Thyroid gland (tissue), 4 donors: ENCODE measurements around the gene KRTAP5-8.

Experiments used
- CTCF ChIP-seq, 6 experiments: fragments of 200-600 bp in 3 of 6; fragments of 450-650 bp in 3 of 6; sonication (generic) in 3 of 6; IDR thresholded peaks; one replicate each; pipeline ENCODE4 v1.5.1; 2016 to 2019; ENCODE audit warnings: antibody characterized with exemption in 6 of 6, mild to moderate bottlenecking in 2 of 6, inconsistent platforms in 1 of 6, moderate library complexity in 1 of 6
- POLR2A ChIP-seq, 2 donors: fragments of 450-650 bp; IDR thresholded peaks; one replicate each; pipeline ENCODE4 v1.6.1; 2017; ENCODE audit warnings: antibody characterized with exemption in 2 of 2, mild to moderate bottlenecking in 2 of 2, moderate library complexity in 1 of 2

- TF ChIP-seq CTCF (IDR thresholded peaks at IDR 0.05) (no peak), POLR2A (IDR thresholded peaks at IDR 0.05) (no peak)
These were observed 47.0 kb upstream of the KRTAP5-8 start for GRCh38 chr11:71490731-71491390.
